C4-2B (cell line): Measurements from ENCODE around the gene CPA5.

Experiments used
- ZFX ChIP-seq: fragments of 450-650 bp; IDR thresholded peaks from 2 replicates; pipeline ENCODE4 v1.6.1; 2017
- TF ChIP-seq, protein P1 (sequence below): fragments of 450-650 bp; conservative IDR thresholded peaks from 2 replicates; pipeline ENCODE4 v1.5.1; 2017; ENCODE audit warnings: mild to moderate bottlenecking

DNA sequence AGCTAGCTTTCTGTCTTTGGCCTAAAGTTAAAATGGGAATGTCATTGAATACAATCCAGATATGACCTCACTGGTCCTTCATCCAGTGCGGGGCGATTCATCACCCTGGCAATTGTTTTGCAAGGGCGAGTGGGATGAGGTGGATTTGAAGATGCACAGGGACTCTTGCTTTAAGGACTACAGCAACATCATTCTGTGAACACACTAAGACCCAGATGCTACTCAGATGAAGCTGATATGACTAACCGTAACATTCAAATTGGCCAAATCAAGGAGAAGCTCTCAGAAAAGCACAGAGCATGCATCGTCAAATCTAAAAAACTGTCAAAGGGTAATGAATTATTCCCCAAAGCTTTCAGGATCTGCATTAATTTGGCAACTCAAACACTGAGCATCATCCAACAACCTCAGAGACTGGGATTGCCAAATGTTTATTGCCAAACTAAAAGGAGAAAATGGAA is 48.5 kb downstream of the CPA5 start:
- TF ChIP-seq, protein P1, sequence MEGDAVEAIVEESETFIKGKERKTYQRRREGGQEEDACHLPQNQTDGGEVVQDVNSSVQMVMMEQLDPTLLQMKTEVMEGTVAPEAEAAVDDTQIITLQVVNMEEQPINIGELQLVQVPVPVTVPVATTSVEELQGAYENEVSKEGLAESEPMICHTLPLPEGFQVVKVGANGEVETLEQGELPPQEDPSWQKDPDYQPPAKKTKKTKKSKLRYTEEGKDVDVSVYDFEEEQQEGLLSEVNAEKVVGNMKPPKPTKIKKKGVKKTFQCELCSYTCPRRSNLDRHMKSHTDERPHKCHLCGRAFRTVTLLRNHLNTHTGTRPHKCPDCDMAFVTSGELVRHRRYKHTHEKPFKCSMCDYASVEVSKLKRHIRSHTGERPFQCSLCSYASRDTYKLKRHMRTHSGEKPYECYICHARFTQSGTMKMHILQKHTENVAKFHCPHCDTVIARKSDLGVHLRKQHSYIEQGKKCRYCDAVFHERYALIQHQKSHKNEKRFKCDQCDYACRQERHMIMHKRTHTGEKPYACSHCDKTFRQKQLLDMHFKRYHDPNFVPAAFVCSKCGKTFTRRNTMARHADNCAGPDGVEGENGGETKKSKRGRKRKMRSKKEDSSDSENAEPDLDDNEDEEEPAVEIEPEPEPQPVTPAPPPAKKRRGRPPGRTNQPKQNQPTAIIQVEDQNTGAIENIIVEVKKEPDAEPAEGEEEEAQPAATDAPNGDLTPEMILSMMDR = no peak
- no peak for TF ChIP-seq ZFX
